NCI-H2227 (cell line): ENCODE results near the gene UBALD2.
"Not testable (repeated sequence)": the region's sequence is repeated elsewhere in the genome, so short reads cannot be mapped to it uniquely, and the experiment has no call there.

Experiments used
- DNase-seq: peaks from one replicate; lab custom pipeline; 2025; ENCODE audit not compliant: unreplicated experiment; lab: John Stamatoyannopoulos, UW

The UBALD2 gene

GRCh38 chr17:76277300-76278267 is 12.4 kb downstream of the UBALD2 start:
- DNase-seq, result no peak

DNA sequence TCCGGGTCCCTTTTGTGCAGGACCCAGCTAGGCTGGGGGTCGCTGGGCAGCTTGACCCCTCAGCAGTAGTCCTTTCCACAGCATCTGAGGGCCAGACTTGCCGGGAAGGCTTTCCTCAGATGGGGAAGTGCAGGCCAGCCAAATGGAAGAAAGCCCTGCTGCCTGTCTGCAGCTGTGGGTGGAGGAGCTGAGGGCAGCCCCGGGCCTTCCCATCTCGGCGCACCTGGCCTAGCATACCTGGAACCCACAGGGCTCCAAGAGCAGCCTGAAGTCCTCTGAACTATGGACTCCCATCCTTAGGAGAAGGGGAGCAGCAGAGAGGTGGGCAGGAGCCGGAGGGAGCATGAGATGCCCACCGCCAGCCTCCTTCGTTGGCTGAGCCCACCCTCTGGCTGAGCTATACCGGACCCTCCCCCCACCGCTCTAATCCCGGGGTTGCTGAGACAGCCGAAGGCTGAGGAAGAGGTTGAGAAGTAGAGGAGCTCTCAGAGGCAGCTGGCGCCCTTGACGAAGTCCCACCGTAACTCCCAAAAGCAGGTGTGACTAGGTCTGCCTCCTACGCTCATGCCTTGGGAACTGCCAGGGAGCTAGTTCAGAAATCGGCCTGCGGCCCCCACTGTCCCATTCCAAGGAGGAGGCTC is 13.2 kb downstream of the UBALD2 start:
- DNase-seq, result no peak

- peak; percentile 88 for DNase-seq
These were observed 14.0 kb downstream of the UBALD2 start for GRCh38 chr17:76278952-76279741.

- no peak for DNase-seq
These were observed 14.7 kb downstream of the UBALD2 start for GRCh38 chr17:76279742-76280287.

DNA sequence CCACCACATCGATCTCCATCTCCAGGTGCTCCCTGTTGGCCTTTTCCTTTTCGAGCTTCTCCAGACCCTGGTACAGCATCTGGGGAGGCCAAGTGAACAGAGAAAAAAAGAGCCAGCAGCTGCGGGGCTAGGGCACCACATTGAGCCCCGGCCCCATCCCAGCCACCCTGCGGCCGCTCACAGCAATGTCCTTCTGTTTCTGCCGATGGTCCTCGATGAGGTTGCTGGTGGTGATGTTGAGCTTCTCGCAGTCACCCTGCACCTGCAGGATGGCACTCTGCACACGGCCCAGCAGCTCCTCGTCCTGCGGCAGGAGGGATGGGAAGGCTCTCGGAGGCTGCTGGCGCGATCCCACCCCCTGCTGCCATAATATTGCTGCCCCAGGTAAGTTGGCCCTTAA is 15.5 kb downstream of the UBALD2 start:
- DNase-seq, result no peak

GRCh38 chr17:76281573-76282371 is 16.6 kb downstream of the UBALD2 start:
- no peak for DNase-seq

DNA sequence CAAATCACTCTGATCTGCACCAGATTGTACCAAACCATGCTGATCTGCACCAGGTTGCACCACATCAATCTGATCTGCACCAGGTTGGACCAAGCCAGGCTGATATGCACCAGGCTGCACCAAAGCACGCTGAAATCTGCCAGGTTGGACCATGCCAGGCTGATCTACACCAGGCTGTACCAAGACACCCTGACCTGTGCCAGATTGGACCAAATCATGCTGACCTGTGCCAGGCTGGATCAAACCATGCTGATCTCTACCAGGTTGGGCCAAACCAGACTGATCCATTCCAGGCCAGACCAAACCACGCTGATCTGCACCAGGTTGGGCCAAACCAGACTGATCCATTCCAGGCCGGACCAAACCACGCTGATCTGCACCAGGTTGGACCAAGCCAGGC is 27.4 kb downstream of the UBALD2 start:
- DNase-seq, result no peak

DNA sequence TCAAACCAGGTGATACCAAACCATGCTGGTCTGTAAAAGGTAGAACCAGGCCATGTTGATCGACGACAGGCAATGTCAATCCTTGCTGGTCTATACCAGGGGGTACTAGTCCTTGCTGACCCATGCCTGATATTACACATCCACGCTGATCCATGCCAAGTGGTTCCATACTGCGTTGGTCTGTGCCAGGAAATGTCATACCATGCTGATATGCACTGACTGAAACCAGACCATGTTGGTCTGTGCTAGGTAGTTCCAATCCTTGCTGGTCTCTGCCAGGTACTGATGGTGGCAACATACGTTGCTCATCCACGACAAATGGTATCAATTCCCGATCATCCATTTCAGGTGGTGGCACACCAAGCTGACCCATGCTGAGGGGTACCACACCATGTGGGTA is 28.0 kb downstream of the UBALD2 start:
- DNase-seq, result no peak

GRCh38 chr17:76296186-76296585 is 31.0 kb downstream of the UBALD2 start:
- no peak for DNase-seq

GRCh38 chr17:76296889-76297288 is 31.7 kb downstream of the UBALD2 start:
- no peak for DNase-seq

DNA sequence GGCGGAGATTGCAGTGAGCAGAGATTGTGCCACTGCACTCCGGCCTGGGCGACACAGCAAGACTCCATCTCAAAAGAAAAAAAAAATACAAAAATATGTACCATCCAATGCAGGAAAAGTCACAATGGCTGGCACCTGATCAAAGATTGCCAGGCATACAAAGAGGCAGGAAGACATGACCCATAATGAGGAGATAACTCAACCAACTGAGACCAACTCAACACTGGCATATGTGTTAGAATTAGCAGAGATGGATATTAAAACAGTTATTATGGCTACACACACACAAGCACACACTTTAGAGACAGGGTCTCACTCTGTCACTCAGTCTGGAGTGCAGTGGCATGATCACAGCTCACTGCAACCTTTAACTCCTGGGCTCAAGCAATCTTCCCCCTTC is 32.3 kb downstream of the UBALD2 start:
- no peak for DNase-seq

- DNase-seq, result no peak
These were observed 39.3 kb downstream of the UBALD2 start for GRCh38 chr17:76304226-76305134.

DNA sequence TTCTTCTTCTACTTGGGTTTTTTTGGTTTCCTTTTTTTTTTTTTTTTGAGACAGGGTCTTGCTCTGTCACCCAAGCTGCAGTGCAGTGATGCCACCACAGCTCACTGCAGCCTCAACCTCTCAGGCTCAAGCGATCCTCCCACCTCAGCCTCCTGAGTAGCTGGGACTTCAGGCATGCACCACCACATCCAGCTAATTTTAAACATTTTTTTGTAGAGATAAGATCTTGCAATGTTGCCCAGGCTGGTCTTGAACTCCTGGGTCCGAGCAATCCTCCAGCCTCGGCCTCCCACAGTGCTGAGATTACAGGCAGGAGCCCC is 39.9 kb downstream of the UBALD2 start:
- not testable (repeated sequence) for DNase-seq

GRCh38 chr17:76307299-76307965 is 42.3 kb downstream of the UBALD2 start:
- DNase-seq, result no peak

GRCh38 chr17:76307966-76308338 is 42.8 kb downstream of the UBALD2 start, which contains the start of gene QRICH2:
TSS of gene QRICH2 (minus strand) at chr17:76308276. CDS start at chr17:76307998, 278 bp downstream.
- DNase-seq, result no peak

DNA sequence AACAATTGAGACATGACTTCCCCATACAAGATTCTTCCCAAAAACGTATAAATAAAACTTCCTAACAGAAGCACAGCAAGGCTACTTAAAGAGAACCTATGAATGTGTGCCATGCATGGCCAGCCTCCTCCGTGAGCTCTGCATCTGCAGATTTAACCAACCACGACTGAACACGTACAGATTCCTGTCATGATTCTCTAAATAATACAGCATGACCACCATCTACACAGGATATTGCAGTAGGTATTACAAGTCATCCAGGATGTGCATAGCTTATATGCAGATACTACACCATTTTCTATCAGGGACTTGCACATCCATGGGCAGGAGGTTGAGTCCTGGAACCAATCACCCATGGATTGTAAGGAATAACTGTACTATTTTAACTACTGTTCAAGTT is 44.3 kb downstream of the UBALD2 start:
- DNase-seq, result no peak

DNA sequence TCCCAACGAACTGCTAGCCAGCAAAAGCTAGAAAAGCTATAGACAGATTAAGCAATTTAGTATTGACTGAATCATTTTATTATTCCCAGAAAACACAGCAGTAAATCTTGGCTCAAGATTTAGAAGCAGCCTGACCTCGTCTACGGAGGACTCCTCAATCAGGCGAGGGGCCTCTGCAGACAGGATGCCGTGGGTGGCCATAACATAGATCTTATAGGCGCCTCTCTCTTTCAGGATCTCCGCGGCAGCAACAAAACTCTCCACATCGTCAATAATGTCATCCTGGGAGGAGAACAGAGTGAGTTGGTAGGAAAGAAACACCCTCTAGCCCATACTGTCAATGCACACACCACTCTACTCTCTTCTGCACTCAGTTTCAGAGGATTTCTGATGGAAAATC is 47.6 kb downstream of the UBALD2 start:
- no peak for DNase-seq

- DNase-seq, result no peak
These were observed 49.5 kb downstream of the UBALD2 start for GRCh38 chr17:76314392-76315227.
